PC-3 (cell line): ENCODE results near the gene COL4A1.
"Not testable (repeated sequence)": the region's sequence is repeated elsewhere in the genome, so short reads cannot be mapped to it uniquely, and the experiment has no call there.

Source experiments
- EZH2 ChIP-seq: fragments of 300-600 bp; sonication (generic); IDR thresholded peaks from one replicate; pipeline ENCODE4 v1.6.1; 2017; ENCODE audit warnings: antibody characterized with exemption, mild to moderate bottlenecking, low read length; ENCODE audit not compliant: unreplicated experiment
- TF ChIP-seq, protein P1 (sequence below): fragments of 300-600 bp; sonication (generic); conservative IDR thresholded peaks from 2 replicates; pipeline ENCODE4 v1.5.1; 2017; ENCODE audit warnings: antibody characterized with exemption, low read depth, mild to moderate bottlenecking, low read length

GRCh38 chr13:110321573-110321972 lies 14.6 kb upstream of the COL4A1 start:
- TF ChIP-seq, protein P1, sequence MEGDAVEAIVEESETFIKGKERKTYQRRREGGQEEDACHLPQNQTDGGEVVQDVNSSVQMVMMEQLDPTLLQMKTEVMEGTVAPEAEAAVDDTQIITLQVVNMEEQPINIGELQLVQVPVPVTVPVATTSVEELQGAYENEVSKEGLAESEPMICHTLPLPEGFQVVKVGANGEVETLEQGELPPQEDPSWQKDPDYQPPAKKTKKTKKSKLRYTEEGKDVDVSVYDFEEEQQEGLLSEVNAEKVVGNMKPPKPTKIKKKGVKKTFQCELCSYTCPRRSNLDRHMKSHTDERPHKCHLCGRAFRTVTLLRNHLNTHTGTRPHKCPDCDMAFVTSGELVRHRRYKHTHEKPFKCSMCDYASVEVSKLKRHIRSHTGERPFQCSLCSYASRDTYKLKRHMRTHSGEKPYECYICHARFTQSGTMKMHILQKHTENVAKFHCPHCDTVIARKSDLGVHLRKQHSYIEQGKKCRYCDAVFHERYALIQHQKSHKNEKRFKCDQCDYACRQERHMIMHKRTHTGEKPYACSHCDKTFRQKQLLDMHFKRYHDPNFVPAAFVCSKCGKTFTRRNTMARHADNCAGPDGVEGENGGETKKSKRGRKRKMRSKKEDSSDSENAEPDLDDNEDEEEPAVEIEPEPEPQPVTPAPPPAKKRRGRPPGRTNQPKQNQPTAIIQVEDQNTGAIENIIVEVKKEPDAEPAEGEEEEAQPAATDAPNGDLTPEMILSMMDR, result not testable (repeated sequence)
- not testable (repeated sequence) for TF ChIP-seq EZH2
